GM19025 (cell line): ENCODE data around the gene OR8K5.
"Not testable (repeated sequence)": the region's sequence is repeated elsewhere in the genome, so short reads cannot be mapped to it uniquely, and the experiment has no call there.

Experiments
- ATAC-seq: cut with Tn5 transposase; IDR thresholded peaks from one replicate; pipeline ENCODE4 v1.9.1; 2021; ENCODE audit warnings: mild to moderate bottlenecking, low read depth, moderate library complexity; ENCODE audit not compliant: unreplicated experiment

Gene OR8K5, protein sequence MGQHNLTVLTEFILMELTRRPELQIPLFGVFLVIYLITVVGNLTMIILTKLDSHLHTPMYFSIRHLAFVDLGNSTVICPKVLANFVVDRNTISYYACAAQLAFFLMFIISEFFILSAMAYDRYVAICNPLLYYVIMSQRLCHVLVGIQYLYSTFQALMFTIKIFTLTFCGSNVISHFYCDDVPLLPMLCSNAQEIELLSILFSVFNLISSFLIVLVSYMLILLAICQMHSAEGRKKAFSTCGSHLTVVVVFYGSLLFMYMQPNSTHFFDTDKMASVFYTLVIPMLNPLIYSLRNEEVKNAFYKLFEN

DNA sequence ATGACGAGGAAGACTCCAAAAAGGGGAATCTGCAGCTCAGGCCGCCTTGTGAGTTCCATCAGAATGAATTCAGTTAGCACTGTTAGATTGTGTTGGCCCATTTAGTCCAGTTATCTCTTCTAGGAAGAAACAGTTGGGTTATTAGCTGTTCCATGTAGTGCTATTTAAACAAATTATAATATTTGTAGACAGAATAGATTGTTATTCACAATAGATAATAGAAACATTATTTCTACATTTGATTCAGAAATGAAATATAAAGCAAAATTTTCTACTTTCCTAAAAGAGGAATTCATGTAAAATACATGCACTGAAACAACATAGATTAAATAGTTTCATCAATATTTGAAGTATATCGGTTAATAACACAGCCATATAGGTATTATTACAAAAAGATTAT lies at the start of gene OR8K5:
TSS of gene OR8K5 (minus strand) at position 101 of the 400 bp plus-strand sequence. CDS start at position 101, 0 bp downstream.
- no peak for ATAC-seq

DNA sequence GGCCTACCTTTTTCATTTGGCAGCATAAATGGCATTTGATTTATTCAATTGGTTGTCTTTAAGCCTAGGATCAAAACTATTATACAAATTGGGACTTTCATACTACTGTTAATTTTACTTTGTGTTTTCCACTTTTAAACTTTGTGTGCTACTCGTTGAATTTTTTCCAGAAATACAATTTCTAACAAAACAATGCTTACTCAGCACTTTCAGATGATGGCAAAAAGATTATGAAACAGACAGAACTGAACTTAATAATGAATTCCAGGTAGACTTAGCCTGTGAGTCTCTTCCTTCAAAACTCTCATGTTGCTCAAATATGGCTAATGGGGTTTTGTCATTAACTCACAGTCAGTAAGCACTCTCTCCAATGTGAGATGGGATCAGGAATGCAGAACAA lies 47.7 kb upstream of the OR8K5 start:
- no peak for ATAC-seq

DNA sequence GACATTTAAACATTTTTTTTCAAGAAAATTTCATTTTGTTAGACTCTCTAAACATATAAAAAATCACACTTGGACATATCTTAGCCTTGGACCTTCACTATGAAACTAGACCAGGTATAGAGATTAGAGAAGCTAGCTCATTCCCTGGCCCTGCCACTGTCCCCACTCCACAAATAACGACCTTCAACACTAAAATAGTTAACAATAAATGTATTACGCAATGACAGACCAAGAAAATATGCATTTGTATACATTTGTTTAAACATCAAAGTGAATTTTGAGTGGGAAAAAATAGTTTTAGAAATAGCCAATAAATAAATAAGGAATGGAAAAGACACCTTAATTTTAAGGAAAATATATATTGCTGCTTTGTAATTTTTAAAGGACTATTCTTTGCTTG lies 37.2 kb upstream of the OR8K5 start:
- no peak for ATAC-seq

DNA sequence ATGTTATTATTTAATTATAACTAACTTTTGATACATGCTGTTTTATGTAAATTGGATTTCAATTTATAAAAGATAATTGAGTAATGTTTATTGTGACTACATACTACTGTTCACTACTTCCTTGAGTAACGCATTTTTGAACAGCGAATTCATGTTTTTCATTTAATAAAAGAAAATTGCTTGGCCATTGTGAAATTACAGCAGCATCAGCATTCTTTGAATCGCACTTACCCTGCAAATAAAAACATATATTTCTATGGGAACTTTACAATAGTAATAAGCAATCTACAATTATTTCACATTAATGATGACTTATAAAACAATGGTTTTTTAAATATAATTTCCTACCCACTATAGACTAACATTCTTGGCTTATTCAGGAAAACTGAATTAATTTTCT lies 36.6 kb upstream of the OR8K5 start:
- ATAC-seq = no peak

DNA sequence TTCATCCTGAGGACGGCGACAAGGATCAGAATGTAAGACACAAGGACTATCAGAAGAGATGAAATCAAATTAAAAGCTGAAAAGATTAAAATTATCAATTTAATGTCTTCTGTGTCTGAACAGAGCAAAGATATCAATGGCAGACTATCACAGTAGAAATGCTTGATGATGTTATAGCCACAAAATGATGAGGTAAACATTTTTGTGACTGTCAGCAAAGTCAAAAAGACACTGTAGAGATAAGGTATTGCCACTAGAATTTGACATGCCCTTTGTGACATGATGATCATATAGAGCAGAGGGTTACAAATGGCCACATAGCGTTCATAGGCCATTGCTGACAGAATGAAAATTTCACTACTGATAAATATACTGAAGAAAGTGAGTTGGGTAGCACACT lies 28.5 kb upstream of the OR8K5 start:
- no peak for ATAC-seq

DNA sequence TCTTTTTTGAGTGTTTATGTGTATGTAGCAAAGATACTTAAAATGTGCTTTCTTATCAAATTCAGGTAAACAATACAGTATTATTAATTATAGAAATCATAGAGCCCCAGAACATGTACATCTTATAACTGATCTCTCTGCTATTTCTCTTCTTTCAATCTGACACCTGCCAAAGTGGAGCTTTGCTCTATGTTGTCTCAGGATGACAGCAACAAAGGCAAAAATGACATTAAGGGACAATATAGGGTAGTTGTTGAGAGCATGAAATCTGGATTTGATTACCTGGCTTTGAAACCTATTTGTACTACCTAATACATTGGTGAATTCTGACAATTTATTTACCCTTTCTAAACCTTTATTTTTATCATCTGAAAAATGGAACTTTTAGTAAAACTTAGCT lies 23.3 kb upstream of the OR8K5 start:
- no peak for ATAC-seq

DNA sequence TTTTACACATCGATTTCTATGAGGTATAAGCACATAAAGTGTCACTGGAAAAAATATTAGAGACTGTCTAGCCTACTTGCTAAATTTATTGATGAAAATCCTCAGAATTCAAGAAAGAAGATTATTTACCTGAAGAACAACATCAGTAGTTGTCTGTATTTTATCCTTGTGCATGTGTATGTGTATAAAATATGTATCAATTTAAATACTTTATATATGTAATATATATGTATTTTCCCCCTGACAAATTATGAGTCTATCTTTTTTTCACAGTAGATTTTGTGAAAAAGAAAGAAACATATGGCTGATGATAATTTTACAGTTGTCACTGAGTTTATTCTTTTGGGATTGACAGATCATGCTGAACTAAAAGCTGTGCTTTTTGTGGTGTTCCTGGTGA lies 16.2 kb upstream of the OR8K5 start, which contains the start of gene OR5J2:
TSS of gene OR5J2 (plus strand) at position 301 of the 400 bp plus-strand sequence. CDS start at position 301, 0 bp downstream.
- no peak for ATAC-seq

DNA sequence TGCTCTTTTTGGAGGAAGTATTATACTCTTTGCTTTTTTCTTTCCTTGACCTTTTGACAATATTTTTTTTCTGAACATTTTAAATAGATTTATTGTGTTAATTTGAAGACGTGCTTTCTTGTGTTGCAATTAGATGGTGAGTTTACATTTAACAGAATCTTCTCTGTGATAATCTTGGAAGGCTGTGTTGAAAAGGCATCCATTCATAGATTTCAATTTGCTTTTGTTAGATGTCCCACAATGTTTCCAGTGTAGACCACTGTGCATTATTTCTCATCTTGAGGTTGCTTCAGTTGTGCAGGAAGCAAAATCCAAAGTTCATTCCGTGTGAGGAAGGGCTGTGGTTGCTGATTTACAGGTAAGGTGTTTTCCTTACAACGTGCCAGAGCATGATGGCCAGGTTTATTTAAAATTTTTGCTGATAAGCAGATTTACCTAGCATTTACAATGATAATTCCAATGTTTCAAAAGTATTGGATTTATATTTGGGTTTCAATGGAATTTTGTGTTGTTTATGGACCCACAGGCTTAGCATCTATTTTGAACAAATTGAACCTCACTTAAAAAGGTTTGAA lies 12.2 kb upstream of the OR8K5 start:
- ATAC-seq = no peak

DNA sequence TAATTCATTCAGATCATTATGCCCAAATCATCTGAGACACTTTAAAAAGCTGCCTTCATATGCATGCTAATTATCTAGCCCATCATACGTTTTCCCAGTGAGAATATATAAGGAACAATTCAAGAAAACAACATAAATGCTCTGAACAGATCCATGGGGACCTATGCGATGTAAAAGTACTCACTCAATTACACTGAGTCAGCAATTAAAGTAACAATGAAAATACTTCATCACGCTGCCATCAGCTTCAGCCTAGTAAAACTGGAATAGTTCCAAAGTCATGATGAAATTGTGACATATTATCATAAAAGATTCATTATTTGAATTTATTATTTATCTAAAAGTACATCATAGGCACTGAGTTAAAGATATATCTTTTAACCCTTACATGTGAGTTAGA lies 3.7 kb upstream of the OR8K5 start:
- no peak for ATAC-seq

DNA sequence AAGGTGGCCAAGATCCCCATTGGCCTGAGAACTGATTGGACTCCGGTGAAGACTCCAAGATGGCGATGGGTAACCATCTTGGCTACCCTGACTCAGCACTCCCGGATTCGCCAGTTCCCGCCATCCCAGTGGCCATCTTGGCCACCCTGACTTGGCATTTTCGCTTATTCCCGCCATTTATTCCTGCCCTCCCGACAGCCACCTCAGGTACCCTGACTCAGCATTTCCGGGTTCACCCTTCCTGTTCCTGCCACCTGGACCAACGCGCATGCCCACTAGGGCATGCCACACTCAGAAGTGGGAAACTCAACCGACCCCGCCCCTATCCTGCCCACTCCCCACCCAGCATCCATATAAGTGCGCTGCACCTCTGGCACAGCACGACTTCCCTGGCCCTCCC lies 7.8 kb downstream of the OR8K5 start:
- ATAC-seq = no peak

DNA sequence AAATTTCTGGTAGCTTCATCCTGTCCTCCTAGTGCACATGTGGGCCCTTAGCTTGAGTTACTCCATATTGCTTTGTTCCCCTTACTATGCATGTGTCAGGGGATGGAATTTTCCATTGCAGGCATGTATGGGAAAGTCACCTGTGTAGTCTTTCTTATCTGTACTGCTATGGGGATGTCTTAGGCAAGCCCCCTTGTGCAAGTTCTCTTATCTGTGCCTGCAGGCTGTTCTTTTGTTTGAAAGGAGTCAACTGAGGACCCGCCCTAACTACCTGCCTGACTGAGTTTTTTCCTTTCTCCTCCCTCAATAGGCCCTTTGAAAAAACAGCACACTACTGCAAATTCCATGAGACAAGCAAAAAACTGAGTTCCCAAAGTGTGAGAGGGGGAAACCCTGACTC lies 8.7 kb downstream of the OR8K5 start:
- no peak for ATAC-seq

DNA sequence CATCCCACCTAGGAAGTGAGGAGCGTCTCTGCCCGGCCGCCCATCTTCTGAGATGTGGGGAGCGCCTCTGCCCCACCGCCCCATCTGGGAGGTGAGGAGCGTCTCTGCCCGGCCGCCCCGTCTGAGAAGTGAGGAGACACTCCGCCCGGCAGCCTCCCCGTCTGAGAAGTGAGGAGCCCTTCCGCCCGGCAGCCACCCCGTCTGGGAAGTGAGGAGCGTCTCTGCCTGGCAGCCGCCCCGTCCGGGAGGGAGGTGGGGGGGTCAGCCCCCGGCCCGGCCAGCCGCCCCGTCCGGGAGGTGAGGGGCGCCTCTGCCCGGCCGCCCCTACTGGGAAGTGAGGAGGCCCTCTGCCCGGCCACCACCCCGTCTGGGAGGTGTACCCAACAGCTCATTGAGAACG lies 16.4 kb downstream of the OR8K5 start:
- ATAC-seq = not testable (repeated sequence)

DNA sequence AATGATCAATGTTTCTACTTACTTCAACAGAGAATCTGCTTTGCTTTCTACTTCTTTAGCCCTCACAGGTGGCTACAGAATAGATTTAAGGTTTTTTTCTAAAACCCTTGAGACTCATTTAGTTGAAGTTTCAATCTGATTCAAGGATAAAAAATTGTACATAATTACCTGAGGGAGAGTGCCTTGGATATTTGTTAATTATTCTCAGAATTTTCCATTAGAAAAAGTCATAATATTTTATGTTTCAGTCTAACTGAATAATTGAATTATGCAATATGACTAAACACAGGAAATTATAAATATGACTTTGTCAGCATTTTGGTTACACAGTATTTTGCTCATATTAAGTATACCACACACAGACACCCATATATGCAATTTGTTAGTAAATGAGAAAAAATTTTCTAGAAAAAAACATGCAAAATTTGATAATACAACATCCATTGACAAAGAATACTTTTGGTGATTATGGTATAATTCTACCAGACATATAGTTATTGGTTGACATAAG lies 19.9 kb downstream of the OR8K5 start, which contains the start of gene OR8J3:
TSS of gene OR8J3 (minus strand) at position 51 of the 511 bp plus-strand sequence. CDS start 2,483 bp downstream, outside the sequence.
- ATAC-seq = no peak

DNA sequence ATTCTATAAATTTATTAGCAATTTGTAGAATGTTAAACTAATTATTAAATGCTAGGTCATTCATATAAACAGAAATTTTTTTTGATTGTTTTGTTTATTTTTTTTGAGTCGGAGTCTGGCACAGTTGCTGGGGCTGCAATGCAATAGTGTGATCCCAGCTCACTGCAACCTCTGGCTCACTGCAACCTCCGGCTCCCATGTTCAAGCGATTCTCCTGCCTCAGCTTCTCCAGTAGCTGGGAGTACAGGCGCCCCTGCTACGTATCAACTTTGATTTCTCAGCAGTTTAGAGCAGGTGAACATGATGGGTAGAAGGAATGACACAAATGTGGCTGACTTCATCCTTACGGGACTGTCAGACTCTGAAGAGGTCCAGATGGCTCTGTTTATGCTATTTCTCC lies 38.0 kb downstream of the OR8K5 start, which contains the start of gene OR8H3:
TSS of gene OR8H3 (plus strand) at position 301 of the 400 bp plus-strand sequence. CDS start at position 301, 0 bp downstream.
- no peak for ATAC-seq
